Testis (tissue), 3 donors: ENCODE data around the gene PHACTR3. TPM values are rescaled to one million over a fixed set of nuclear protein-coding genes. Genes with fewer than 3 reads are reported as not detected.

Experiments used
- DNase-seq: peaks from one replicate; pipeline ENCODE4 v3.0.0-alpha.2; 2019
- H3K27ac ChIP-seq, 2 donors: fragments of 200-600 bp; sonication (generic); one replicate each; pipeline ENCODE4 v1.5.1; 2019
- H3K27me3 ChIP-seq: fragments of 200-600 bp; sonication (generic); one replicate; pipeline ENCODE4 v1.5.1; 2019
- H3K36me3 ChIP-seq: fragments of 200-600 bp; sonication (generic); one replicate; pipeline ENCODE4 v1.5.1; 2017; ENCODE audit warnings: low read depth; ENCODE audit errors: missing control alignments
- H3K4me1 ChIP-seq: fragments of 200-600 bp; sonication (generic); one replicate; pipeline ENCODE4 v1.5.1; 2019
- H3K4me3 ChIP-seq, 2 donors: fragments of 200-600 bp; sonication (generic); one replicate each; pipeline ENCODE4 v1.5.1; 2017 to 2019
- H3K9me3 ChIP-seq: fragments of 200-600 bp; sonication (generic); one replicate; pipeline ENCODE4 v1.5.1; 2017
- POLR2A ChIP-seq: fragments of 450-650 bp; IDR thresholded peaks from one replicate; pipeline ENCODE4 v1.6.1; 2017; ENCODE audit warnings: antibody characterized with exemption, mild to moderate bottlenecking, moderate library complexity
- WGBS, 2 donors: methylation state at CpG; one replicate each; pipeline ENCODE4 v1.1.5; 2018; 5-methylcytosine and 5-hydroxymethylcytosine counted together
- intact Hi-C: fragments of 100-400 bp; cut with DNase I; formaldehyde crosslinking; loops from one replicate; pipeline ENCODE4 v1.15.1; 2023; ENCODE audit warnings: low total_unique reads
- polyA plus RNA-seq: library from polyadenylated mRNA; stranded (reverse); fragments of 350-450 nt; fragmentation: Illumina TruSeq; extraction: RNeasy Lipid Tissue Mini Kit (QIAGEN cat#74804); gene quantifications from one replicate; pipeline ENCODE4 v1.2.3, GENCODE V29; 2014; ENCODE audit warnings: low read depth, low replicate concordance; ENCODE audit not compliant: insufficient read depth
- total RNA-seq, 2 donors: library from RNA; depleted of rRNA; stranded (reverse); fragments of >200 nt; gene quantifications; one replicate each; pipeline ENCODE4 v1.2.3, GENCODE V29; 2016
- TF ChIP-seq, protein P1 (sequence below), 3 experiments: fragments of 450-650 bp in 2 of 3; fragments of 200-600 bp in 1 of 3; sonication (generic) in 1 of 3; IDR thresholded peaks; one replicate each; pipeline ENCODE4 v1.5.1; 2016 to 2019; ENCODE audit warnings: antibody characterized with exemption in 3 of 3, mild to moderate bottlenecking in 2 of 3, moderate library complexity in 1 of 3

Gene PHACTR3
- total and polyA plus RNA-seq, 3 donors from 2014 or later, result 0.94 to 1.2 (median 1.1) TPM

DNA sequence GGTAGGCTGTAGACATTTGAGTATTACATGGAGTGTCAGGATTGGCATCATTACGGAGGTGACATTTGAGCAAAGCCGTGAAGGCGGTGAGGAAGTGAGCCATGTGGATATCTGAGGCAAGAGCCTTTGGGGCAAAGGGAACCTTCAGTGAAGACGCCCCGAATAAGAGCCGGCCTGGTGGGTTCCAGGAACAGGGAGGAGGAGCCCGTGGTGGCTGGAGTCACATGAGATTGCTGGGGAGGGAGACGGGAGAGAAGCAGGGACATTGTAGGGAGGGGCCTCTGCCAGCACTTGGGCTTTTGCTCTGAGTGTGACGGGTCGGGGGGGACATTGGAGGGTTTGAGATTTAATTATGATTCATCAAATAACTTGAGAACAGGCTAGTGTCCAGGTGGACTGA, 78.3 kb downstream of the PHACTR3 start:
- no peak for TF ChIP-seq POLR2A
- TF ChIP-seq, protein P1, sequence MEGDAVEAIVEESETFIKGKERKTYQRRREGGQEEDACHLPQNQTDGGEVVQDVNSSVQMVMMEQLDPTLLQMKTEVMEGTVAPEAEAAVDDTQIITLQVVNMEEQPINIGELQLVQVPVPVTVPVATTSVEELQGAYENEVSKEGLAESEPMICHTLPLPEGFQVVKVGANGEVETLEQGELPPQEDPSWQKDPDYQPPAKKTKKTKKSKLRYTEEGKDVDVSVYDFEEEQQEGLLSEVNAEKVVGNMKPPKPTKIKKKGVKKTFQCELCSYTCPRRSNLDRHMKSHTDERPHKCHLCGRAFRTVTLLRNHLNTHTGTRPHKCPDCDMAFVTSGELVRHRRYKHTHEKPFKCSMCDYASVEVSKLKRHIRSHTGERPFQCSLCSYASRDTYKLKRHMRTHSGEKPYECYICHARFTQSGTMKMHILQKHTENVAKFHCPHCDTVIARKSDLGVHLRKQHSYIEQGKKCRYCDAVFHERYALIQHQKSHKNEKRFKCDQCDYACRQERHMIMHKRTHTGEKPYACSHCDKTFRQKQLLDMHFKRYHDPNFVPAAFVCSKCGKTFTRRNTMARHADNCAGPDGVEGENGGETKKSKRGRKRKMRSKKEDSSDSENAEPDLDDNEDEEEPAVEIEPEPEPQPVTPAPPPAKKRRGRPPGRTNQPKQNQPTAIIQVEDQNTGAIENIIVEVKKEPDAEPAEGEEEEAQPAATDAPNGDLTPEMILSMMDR (IDR thresholded peaks at IDR 0.05), result no peak

DNA sequence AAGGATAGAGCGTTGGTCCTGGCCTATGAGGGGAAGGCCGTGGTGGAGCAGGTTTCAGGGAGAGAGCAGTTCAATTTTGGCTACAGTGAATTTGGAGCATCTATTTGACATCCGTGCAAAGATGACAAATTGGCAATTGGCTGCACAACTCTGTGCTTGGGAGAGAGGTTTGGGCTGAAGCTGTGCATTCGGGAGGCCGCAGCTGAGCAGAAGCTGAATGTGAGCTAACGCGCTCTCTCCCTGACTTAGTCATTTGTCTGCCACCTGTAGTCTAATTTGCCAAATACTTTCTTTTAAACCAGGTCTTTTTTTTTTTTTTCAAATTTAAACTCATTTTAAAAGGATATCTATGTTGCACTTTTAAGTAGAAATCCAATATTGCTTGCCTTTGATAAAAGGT, 78.8 kb downstream of the PHACTR3 start:
- DNase-seq, result no peak
- Histone ChIP-seq H3K4me1 (no peaks in the 10 kb centered on the region), H3K27ac (no peak overlapping the region), H3K27me3 (no peaks in the 10 kb centered on the region), H3K36me3 (no peaks in the 10 kb centered on the region), H3K4me3 (no peak overlapping the region), H3K9me3 (no peaks in the 10 kb centered on the region)
- intact Hi-C loops, result no loop called here
- WGBS, 2 donors, result 86 to 89% methylated on average over 7 of the region's 7 CpGs
- no peak for TF ChIP-seq POLR2A
- TF ChIP-seq, protein P1 (IDR thresholded peaks at IDR 0.05), result no peak

More for the DNA sequence above, 78.3 kb downstream of the PHACTR3 start:
- no peaks in the 10 kb centered on the region for H3K9me3 ChIP-seq
- WGBS, 2 donors, result 78 to 81% methylated on average over 10 of the region's 10 CpGs
- H3K27me3 ChIP-seq, result no peaks in the 10 kb centered on the region
- no peak overlapping the region for H3K4me3 ChIP-seq
- no peak overlapping the region for H3K27ac ChIP-seq
- DNase-seq, result no peak
- intact Hi-C loops, result no loop called here
- H3K36me3 ChIP-seq, result no peaks in the 10 kb centered on the region
- no peaks in the 10 kb centered on the region for H3K4me1 ChIP-seq

DNA sequence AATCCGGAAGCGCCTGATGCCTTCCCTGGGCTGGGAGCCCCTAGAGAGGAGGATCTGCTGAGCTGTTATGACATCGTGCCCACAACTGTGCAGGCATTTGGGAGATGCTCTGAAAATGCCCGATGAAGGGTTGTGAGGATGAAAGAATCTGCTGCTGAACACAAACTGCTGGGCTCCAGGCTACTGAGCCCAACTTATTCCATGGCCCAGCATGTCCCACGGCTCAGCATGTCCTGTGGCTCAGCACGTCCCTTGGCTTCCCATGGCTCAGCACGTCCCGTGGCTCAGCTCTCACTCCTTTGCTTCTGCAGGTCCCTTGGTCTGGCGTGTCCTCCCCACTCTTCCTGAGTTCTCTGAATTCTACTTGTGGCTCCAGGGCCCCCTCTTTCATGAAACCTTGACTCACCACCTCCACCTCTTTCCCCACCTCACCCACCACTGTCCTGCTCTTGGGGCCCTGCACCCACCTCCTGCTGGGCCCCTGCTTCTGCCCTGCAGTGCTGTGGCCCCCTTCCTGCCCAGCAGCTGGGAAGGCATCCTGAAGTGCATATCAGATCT, 80.4 kb downstream of the PHACTR3 start:
- Histone ChIP-seq H3K4me3 (no peak overlapping the region), H3K4me1 (no peaks in the 10 kb centered on the region), H3K9me3 (no peaks in the 10 kb centered on the region), H3K27ac (no peak overlapping the region), H3K27me3 (no peaks in the 10 kb centered on the region), H3K36me3 (no peaks in the 10 kb centered on the region)
- TF ChIP-seq, protein P1 (IDR thresholded peaks at IDR 0.05), result no peak
- no peak for TF ChIP-seq POLR2A
- DNase-seq, result no peak
- intact Hi-C loops, result no loop called here
- 90 to 93% methylated on average over 9 of the region's 9 CpGs for WGBS, 2 donors

DNA sequence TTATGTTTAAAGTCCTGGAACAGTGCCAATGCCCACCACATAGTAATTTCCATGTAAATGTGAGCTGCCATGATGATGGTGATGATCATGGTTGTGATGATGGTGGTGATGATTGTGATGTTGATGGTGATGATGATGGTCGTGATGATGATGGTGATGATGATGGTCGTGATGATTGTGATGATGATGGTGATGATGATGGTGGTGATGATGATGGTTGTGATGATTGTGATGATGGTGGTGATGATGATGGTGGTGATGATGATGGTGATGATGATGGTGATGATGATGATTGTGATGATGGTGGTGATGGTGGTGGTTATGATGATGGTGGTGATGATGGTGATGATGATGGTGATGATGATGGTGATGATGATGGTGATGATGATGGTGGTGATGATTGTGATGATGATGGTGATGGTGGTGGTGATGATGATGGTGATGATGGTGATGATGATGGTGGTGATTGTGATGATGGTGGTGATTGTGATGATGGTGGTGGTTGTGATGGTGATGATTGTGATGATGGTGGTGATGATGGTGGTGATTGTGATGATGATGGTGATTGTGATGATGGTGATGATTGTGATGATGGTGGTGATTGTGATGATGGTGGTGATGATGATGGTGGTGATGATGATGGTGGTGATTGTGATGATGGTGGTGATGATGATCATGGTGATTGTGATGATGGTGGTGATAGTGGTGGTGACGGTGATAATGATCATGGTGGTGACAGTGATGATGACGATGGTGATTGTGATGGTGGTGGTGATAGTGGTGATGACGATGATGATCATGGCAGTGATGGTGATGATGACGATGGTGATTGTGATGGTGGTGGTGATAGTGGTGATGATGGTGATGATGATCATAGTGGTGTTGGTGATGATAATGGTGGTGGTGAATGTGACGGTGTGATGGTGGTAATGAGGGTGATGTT, 82.3 kb downstream of the PHACTR3 start:
- DNase-seq, result no peak
- intact Hi-C loops, result no loop called here
- Histone ChIP-seq H3K9me3 (no peaks in the 10 kb centered on the region), H3K36me3 (no peaks in the 10 kb centered on the region), H3K4me3 (no peak overlapping the region), H3K27ac (no peak overlapping the region), H3K4me1 (no peaks in the 10 kb centered on the region), H3K27me3 (no peaks in the 10 kb centered on the region)
- TF ChIP-seq, protein P1 (IDR thresholded peaks at IDR 0.05), result no peak
- TF ChIP-seq POLR2A, result no peak
- 92 to 93% methylated on average over 7 of the region's 7 CpGs for WGBS, 2 donors
